ENCODE measurements around the gene XXYLT1. TPM values are rescaled to one million over a fixed set of nuclear protein-coding genes. Genes with fewer than 3 reads are reported as not detected.

The XXYLT1 gene
- total RNA-seq, 1 donor from 2014 or later: 22.3 TPM

DNA sequence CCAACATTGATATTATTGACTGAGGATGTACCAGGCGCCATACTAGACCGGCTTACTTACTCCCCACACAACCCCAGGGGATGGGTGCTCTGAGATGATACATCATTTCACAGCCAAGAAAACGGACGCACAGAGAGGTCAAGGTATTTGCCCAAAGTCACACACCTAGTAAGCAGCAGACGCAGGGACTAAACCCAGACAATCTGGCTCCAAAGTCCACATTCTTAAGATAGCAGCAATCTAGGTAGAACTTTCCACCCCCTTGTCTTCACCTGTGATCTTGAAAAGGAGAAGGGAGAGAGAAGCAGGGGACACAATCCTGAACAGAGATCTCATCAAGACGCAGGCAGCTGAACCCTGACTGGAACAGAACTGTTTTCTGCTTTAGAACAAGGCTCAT lies 200.6 kb downstream of the XXYLT1 start:
- Mint-ChIP-seq H3K4me3 (ENCODE audit: unreplicated experiment) (no peak overlapping the region), H3K36me3 (ENCODE audit: unreplicated experiment) (peaks cover 14% of the 10 kb centered on the region), H3K4me1 (ENCODE audit: low read depth, unreplicated experiment) (no peaks in the 10 kb centered on the region), H3K27me3 (ENCODE audit: unreplicated experiment) (no peaks in the 10 kb centered on the region), H3K9me3 (ENCODE audit: unreplicated experiment) (peaks cover 6% of the 10 kb centered on the region), H3K27ac (ENCODE audit: unreplicated experiment) (no peak overlapping the region)
- no peak for DNase-seq
- TF ChIP-seq, protein P1, sequence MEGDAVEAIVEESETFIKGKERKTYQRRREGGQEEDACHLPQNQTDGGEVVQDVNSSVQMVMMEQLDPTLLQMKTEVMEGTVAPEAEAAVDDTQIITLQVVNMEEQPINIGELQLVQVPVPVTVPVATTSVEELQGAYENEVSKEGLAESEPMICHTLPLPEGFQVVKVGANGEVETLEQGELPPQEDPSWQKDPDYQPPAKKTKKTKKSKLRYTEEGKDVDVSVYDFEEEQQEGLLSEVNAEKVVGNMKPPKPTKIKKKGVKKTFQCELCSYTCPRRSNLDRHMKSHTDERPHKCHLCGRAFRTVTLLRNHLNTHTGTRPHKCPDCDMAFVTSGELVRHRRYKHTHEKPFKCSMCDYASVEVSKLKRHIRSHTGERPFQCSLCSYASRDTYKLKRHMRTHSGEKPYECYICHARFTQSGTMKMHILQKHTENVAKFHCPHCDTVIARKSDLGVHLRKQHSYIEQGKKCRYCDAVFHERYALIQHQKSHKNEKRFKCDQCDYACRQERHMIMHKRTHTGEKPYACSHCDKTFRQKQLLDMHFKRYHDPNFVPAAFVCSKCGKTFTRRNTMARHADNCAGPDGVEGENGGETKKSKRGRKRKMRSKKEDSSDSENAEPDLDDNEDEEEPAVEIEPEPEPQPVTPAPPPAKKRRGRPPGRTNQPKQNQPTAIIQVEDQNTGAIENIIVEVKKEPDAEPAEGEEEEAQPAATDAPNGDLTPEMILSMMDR (IDR thresholded peaks at IDR 0.05; ENCODE audit: partially characterized antibody, unreplicated experiment): no peak

DNA sequence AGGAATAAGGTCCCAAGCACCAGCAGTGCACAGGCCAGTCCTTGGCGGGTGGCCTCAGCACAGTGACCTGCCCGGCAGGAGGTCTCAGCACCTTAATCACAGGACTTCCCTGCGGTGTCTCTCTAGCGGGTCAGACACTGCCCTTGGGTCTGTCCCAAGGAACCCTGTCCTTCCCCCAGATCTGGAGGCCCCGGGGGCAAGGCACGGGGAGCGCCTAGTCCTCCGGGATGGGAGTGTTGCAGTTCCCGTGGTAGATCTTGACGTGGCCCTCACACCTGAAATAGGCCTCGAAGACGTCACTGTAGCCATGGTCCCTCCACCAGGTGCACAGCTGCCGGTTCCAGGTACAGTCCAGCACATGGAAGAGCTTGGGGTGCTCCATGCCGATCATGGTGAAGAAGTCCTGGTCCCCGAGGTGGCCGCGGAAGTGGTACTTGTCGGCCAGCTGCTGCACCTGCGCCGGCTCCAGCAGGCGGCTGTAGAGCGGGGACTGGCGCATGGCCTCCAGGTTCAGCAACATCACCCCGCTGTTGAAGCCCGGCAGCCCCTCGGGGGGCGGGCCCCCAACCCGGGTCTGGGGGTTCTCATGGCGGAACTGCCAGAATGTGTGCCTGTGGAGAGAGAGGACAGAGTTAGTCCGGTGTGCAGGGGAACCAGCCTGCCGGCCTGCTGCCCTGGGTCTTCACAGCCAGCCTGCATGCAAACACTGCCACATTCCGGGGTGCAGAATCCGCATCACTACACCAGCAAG lies 201.3 kb downstream of the XXYLT1 start:
- H3K27ac Mint-ChIP-seq (ENCODE audit: unreplicated experiment): no peak overlapping the region
- H3K9me3 Mint-ChIP-seq (ENCODE audit: unreplicated experiment): peaks cover 6% of the 10 kb centered on the region
- peaks cover 5% of the 10 kb centered on the region for H3K27me3 Mint-ChIP-seq (ENCODE audit: unreplicated experiment)
- DNase-seq: no peak
- no peak overlapping the region for H3K4me3 Mint-ChIP-seq (ENCODE audit: unreplicated experiment)
- H3K36me3 Mint-ChIP-seq (ENCODE audit: unreplicated experiment): peaks cover 19% of the 10 kb centered on the region
- peaks cover 1% of the 10 kb centered on the region for H3K4me1 Mint-ChIP-seq (ENCODE audit: low read depth, unreplicated experiment)
- TF ChIP-seq, protein P1 (IDR thresholded peaks at IDR 0.05; ENCODE audit: partially characterized antibody, unreplicated experiment): no peak

- DNase-seq: no peak
- peaks cover 6% of the 10 kb centered on the region for H3K27me3 Mint-ChIP-seq (ENCODE audit: unreplicated experiment)
- H3K4me3 Mint-ChIP-seq (ENCODE audit: unreplicated experiment): no peak overlapping the region
- H3K9me3 Mint-ChIP-seq (ENCODE audit: unreplicated experiment): peaks cover 6% of the 10 kb centered on the region
- peaks cover 4% of the 10 kb centered on the region for H3K4me1 Mint-ChIP-seq (ENCODE audit: low read depth, unreplicated experiment)
- H3K36me3 Mint-ChIP-seq (ENCODE audit: unreplicated experiment): peaks cover 21% of the 10 kb centered on the region
- TF ChIP-seq, protein P1 (IDR thresholded peaks at IDR 0.05; ENCODE audit: partially characterized antibody, unreplicated experiment): no peak
- H3K27ac Mint-ChIP-seq (ENCODE audit: unreplicated experiment): no peak overlapping the region
Observed at GRCh38 chr3:195068084-195069080, 202.6 kb downstream of the XXYLT1 start.

- no peak for DNase-seq
- Mint-ChIP-seq H3K27me3 (ENCODE audit: unreplicated experiment) (peaks cover 6% of the 10 kb centered on the region), H3K4me3 (ENCODE audit: unreplicated experiment) (no peak overlapping the region), H3K36me3 (ENCODE audit: unreplicated experiment) (peaks cover 21% of the 10 kb centered on the region), H3K4me1 (ENCODE audit: low read depth, unreplicated experiment) (peaks cover 10% of the 10 kb centered on the region), H3K9me3 (ENCODE audit: unreplicated experiment) (peaks cover 9% of the 10 kb centered on the region), H3K27ac (ENCODE audit: unreplicated experiment) (no peak overlapping the region)
- TF ChIP-seq, protein P1 (IDR thresholded peaks at IDR 0.05; ENCODE audit: partially characterized antibody, unreplicated experiment): no peak
Observed at GRCh38 chr3:195066441-195066841, 204.5 kb downstream of the XXYLT1 start.

All from glutamatergic neuron (in vitro differentiated cells).